GM19099 (cell line): ENCODE measurements around the gene SMNDC1.

ENCODE experiments used
- POLR2A ChIP-seq: IDR thresholded peaks from 3 replicates; pipeline ENCODE4 v1.6.1; 2011; ENCODE audit warnings: low read depth; ENCODE audit not compliant: insufficient read length; ENCODE audit errors: extremely low read depth

SMNDC1 gene

DNA sequence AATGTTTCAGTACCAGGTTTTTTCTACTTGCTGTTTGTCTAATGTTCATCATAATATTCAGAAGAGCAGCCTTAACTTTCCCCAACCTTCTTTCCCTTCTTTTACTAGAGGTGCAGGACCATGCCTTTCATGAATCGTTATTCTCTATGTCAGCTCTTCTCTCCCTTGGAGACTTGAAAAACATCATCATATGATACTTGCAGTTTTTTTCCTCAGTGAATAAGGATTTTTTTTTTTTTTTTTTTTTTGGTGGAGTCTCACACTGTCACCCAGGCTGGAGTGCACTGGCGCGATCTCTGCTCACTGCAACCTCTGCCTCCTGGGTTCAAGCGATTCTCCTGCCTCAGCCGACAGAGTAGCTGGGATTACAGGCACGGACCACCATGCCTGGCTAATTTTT is 30.1 kb downstream of the SMNDC1 start:
- TF ChIP-seq POLR2A = no peak

DNA sequence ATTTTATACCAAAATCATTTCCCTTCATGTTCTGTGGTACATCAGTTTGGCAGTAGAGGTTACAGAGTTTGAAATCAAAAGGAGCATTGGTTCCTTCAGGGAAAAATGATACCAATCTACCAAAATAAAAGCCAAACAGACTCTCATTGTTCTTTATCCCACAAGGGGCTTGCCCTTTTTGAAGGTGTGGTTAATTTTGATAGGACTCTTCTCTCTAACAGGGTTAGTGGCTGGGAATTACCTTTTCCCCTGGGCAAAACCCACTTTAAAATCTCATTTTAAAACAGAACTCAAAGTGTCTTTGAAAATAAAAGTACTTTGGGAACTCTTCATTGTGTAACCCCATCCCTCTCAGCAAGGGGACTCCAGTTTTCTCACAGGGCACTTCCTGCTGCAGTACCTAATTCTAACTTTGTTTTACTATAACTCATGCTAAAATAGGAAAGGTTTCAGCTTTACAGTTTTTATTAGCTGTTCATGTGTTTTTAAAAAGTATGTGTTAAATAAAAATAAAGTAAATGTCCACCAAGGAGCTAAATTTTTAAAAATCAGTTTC is 30.6 kb downstream of the SMNDC1 start:
- TF ChIP-seq POLR2A = no peak

DNA sequence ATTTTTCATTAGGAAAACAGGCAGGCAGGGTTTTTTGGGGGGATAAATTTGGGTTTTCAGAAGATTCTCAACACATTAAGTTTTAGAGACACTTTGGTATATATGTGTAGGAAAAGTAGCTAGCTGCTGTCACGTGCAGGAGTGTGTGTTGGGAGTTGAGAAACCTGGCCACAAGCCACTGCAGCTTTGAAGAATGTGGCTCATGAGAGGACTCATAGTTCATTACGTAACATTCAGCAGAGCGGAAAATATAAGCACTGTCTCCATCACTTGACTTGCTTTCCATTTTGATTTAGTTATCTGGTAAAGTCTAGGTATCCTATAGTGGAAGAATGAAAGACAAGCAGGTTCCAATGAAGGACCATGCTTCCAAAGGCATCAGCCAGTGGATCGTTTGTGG is 31.2 kb downstream of the SMNDC1 start:
- TF ChIP-seq POLR2A = no peak

DNA sequence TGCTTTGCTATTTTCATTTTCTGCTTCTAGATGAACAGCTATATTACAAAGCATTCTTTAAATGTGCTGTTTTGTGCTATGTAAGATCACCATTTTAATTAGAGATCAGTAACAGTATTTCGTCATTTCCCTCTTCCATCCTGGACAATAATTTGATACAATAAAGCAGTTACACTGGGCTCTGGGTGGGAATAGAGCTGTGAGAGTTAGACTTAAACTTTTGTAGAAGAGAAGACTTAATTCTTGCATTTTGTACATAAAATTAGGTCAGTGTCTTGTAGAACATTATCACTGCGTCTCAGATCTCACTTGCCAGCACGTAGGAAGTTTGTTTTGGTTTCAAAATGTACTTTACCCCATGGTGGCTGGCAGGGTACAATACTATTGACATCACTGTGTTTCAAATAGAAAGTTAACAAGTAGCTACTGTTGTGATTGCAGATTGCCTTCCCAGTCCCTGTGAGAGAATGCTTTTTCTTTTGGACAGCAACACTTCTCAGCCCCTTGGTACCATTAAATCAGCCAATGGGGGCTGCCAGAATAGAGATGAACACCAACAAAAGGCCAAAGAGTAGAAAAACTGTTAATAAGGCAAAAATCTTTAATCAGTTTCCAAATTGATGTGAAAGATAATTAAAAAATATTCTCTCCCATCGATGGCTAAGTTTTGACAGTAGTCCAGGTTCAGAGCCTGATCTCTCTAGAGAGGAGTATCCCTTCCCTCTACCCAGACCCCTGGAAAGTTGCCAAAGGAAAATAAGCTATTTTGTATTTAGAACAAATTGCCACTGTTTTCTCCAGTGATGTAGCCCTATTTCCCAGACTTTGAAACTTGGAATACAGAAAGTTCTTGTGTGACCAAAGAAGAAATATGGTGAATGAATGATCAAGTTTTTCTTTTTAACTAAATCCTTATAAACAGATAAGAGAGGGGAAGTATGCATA is 35.1 kb downstream of the SMNDC1 start:
- no peak for TF ChIP-seq POLR2A

- TF ChIP-seq POLR2A = no peak
Measured at GRCh38 chr10:110268971-110269370, 35.7 kb downstream of the SMNDC1 start.

GRCh38 chr10:110268442-110268841 is 36.3 kb downstream of the SMNDC1 start:
- TF ChIP-seq POLR2A = no peak

DNA sequence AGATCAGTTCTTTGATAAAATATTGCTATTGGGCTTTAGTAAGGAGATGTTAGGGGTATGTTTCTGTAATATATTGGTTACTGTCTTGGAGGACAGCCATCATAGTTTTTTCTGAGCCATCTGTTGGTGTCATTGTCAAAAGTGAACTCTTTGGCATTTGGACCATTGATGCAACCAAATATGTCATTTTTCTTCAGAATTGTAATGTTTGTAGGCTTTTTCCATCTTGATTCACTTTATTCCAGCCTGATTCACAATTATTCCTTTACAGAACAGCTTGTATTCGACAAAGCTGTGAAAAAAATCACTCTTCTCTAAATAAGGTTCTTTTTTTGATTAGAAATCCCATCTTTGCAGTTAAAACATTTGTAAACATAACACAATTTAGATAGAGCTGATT is 37.4 kb downstream of the SMNDC1 start:
- TF ChIP-seq POLR2A = no peak

DNA sequence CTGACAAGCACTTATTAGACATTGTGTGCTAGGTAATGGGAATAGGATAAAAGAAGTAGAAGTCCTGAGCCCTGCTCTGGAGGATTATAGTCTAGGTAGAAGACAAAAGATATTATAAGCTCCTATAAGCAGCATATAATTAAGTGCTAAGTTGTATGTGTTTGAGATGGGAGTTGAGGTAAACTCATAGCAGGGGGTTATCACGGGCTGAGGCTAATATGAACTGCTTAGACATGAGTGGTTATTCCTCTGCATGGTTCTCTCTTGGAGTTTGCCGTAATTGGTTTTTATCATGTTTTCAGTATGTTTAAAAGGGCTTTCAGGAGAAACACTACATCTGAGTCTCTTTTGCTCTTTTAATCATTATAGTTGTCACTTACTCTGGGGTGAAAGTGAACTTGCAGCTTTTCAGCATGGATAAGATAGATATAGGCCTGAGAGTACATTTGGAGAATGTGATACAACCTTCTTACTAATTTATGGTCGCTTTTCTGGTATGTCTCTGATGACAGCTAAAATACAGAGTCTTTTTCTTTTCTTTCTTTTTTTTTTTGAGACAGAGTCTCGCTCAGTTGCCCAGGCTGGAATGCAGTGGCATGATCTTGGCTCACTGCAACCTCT is 39.0 kb downstream of the SMNDC1 start:
- TF ChIP-seq POLR2A = no peak

DNA sequence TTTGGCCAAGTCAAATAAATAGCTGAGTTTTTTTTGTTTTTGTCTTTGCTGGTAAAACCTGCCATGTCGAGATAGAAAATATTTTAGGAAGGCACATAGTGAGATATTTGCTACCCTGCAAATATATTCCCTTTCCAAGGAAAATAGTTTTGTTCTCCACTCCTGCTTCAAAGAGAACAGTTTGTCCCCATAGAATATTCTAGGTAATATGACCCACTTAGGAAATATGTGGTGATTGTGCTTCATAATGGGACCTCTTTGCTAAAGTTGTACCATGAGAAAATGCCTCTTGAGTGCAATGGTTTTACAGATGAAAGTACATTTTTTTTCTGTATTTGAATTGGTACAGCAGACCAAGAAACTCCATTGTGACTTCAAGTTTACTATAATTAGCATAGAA is 41.6 kb downstream of the SMNDC1 start:
- TF ChIP-seq POLR2A = no peak

GRCh38 chr10:110260746-110261477 is 43.8 kb downstream of the SMNDC1 start:
- no peak for TF ChIP-seq POLR2A

DNA sequence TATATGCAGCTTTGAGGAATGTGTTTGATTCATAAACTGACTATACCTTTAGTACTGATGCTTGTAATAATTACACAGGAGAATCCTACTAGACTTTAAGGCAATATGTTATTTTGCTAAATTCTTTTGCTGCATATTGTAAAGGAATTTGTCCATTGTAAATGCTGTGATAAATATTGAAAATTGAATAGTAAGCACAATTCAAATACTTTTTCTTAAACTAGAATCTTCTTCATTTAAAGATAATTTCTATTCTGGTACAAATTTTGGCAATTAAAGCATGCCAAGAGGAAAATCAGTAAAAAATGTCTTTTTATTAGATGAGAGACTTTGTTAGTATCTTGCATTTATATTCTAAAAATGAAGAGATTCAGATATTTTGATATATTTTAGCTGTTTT is 45.4 kb downstream of the SMNDC1 start:
- no peak for TF ChIP-seq POLR2A

DNA sequence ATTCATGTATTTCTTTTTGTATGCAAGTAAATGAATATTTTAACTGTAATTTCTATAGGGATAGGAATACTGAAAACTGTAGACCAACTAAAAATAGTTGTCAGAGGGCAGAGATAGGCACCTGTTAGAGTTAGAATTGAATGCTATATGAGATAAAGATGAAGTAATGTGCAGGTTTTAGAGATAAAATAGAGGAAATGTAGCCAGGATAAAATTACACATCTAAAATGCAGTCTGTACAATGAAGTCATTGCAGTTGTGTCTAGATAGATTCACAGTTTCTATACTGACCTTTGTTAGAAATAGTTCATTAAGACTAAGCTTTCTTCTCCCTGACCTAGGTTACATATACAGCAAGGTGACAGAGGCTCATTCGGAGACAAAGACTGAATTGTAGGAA is 46.2 kb downstream of the SMNDC1 start:
- no peak for TF ChIP-seq POLR2A

DNA sequence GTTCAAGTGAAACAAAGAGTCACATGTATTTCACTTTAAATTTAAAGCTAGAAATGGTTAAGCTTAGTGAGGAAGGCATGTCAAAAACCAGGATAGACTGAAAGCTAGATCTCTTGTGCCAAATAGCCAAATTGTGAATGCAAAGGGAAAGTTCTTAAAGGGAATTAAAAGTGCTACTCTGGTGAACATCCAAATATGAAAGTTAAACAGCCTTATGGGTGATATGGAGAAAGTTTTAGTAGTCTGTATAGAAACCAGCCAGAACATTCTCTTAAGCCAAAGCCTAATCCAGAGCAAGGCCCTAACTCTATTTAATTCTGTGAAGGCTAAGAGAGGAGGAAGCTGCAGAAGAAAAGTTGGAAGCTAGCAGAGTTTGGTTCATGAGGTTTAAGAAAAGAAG is 50.3 kb downstream of the SMNDC1 start:
- TF ChIP-seq POLR2A = no peak

- no peak for TF ChIP-seq POLR2A
Measured at GRCh38 chr10:110252151-110252550, 52.6 kb downstream of the SMNDC1 start.

GRCh38 chr10:110244550-110244949 is 60.2 kb downstream of the SMNDC1 start:
- TF ChIP-seq POLR2A = no peak
